Jurkat, Clone E6-1 (cell line): ENCODE data around the gene PACRG. TPM values are rescaled to one million over a fixed set of nuclear protein-coding genes. Genes with fewer than 3 reads are reported as not detected.
A peak's percentile ranks its signal among the peaks of the same experiment; 100 is the strongest.
"Not testable (repeated sequence)": the region's sequence is repeated elsewhere in the genome, so short reads cannot be mapped to it uniquely, and the experiment has no call there.

Source experiments
- DNase-seq: peaks from one replicate; pipeline ENCODE4 v3.0.0-alpha.2; 2011; ENCODE audit warnings: low read depth, low spot score
- H3K4me3 ChIP-seq: 2 replicates; pipeline ENCODE4 v1.5.1; 2011; ENCODE audit warnings: mild to moderate bottlenecking, low read length, control low read depth, moderate library complexity
- polyA plus RNA-seq: library from polyadenylated mRNA; unstranded; fragments of >200 nt; gene quantifications from one replicate; pipeline ENCODE4 v1.2.1, GENCODE V29; 2012; ENCODE audit warnings: missing spikeins; ENCODE audit not compliant: insufficient read length, insufficient read depth

The PACRG gene
- not detected for polyA plus RNA-seq

DNA sequence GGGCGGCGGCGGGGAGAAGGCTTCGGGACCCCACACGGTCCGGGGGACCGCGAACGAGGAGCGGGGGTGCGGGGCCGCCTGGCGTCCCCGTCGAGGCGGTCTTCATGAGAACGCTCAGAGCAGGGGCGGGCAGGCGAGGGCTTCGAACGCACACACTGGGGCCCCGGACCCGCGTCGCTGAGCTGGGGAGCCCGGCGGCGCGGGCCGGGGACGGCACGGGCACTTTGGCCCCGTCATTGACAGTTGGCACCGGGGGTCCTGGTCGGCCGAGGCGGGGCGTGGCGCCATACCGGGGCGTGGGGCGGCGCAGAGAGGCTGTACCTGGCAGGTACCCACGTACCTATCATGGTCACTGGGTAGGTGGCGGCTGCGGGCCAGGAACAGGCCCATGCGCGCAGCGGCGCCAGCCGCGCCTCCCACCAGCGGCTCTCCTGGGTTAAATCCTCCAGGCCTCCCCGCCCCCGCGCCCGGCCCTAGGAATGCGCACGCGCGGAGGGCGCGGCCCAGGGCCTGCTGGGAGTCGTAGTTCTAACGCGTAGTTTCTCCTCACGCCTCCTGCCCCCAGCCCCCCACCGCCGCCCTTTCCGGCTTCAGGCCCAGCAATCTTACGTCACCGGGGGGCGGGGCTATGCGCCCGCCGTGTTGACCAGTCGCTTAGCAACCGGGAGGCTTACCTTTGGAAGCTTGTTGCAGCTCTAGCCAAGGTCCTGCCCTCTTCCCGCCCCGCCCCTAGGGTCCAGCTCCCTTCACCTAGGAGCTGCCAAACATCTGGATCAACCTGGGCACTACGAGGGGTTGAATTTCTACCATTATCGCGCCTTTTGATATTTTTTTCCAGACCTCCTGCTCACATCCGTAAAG is at the start of gene PACRG, which contains the start of gene PRKN:
Gene PACRG, plus strand, starts transcription at position 653 of the 861 bp plus-strand sequence.
Gene PRKN, minus strand, starts transcription at position 445 of the 861 bp plus-strand sequence.
- H3K4me3 ChIP-seq = peak within 1 kb of the TSS; percentile 65
- DNase-seq = peak; percentile 92

- H3K4me3 ChIP-seq, DNase-seq: not testable (repeated sequence)
These were observed 48.9 kb upstream of the PACRG start for GRCh38 chr6:162678896-162679295.

GRCh38 chr6:162679681-162680080 is 48.1 kb upstream of the PACRG start:
- no peak for DNase-seq
- H3K4me3 ChIP-seq = no peak overlapping the region

DNA sequence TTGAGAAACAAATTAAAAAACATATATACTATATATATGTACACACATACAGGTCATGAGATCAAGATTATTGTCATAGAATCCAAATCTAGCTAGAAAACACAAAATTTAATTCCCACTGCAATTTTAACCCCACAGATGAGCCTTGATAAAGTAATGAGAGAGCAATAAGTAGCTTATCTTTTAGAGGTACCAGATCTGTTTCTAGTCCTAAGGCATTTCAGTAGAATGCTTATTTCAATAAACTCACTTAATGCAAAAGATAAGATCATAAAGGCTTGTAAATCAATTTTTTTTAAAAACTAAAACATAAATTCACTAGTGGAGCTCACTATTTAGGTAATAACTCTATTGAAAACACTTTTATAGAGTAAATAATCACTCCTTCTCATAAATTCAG is 47.4 kb upstream of the PACRG start:
- no peak for DNase-seq
- no peak overlapping the region for H3K4me3 ChIP-seq

DNA sequence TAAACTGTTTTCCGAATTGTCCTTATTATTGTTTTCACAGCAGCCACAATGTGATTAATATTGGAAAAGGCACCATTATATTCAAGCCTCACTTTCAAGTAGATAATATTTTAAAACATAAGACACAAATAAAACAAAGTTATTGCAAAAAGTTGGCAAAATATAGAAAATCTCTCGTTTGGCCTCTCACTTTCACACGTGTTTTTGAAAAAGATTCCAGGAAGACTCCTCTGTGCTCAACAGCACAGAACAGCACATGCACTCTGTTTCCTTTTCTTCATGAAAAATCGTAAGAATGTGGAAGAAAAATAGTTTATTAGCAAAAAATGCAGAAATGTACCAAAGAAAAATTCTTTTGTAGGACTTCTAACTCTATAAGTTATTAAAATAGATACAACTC is 46.9 kb upstream of the PACRG start:
- no peak overlapping the region for H3K4me3 ChIP-seq
- no peak for DNase-seq

DNA sequence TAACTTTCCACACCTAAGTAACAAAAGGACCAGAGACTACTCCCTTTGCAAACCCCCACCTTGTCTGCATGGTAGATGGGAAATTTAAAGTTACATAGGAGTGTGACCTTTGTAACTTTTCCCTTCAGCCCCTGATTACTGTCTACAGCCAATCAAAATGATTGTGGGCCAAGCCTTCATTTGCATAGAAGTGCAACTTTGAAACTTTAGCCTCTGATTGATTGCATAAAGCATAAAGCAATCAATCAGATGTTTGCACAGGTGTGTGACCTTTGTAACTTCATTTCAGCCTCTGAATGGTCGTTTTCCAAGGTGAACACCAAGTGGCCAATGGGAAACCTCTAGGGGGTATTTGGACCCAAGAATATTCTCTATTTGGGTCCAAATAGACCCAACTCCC is 46.3 kb upstream of the PACRG start:
- DNase-seq = no peak
- H3K4me3 ChIP-seq = no peak overlapping the region

DNA sequence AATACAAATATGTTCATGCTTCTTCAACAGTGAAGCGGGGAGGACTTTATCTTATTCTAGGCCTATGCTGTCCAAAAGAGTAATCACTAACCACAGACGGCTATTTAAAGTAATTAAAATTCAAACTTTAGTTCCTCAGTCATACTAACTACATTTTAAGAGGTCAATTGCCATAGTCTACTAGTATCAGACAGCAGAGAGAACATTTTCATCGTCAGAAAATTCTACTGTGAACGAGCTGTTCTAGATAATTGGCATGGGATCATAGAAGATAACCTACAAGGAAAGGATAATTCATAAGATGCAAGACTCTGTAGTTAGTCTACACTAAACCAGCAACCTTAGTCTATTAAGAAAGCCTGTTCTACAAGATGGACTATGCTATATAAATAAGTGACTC is 44.6 kb upstream of the PACRG start:
- no peak for DNase-seq
- H3K4me3 ChIP-seq = no peak overlapping the region

GRCh38 chr6:162684052-162684451 is 43.7 kb upstream of the PACRG start:
- no peak overlapping the region for H3K4me3 ChIP-seq
- no peak for DNase-seq

GRCh38 chr6:162684961-162685360 is 42.8 kb upstream of the PACRG start:
- no peak for DNase-seq
- H3K4me3 ChIP-seq = no peak overlapping the region

DNA sequence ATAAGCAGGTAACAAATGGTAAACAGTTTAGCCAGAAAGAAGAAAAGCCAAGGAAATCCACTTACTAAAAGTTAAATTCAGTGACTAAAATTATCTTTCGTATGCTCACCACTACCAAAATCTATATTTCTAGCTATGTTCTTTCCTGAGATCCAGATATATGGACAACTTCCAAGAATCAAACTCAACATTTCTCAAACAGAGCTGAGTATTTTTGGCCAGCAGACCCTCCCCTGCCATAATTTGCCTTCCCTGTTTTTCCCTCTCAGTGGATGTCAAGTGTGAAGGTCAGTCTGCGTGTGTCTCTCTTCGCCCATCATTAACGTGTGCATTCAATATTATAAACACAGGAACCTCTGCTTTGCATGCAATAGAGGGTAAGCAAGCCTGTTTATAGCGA is 42.2 kb upstream of the PACRG start:
- H3K4me3 ChIP-seq = no peak overlapping the region
- no peak for DNase-seq

DNA sequence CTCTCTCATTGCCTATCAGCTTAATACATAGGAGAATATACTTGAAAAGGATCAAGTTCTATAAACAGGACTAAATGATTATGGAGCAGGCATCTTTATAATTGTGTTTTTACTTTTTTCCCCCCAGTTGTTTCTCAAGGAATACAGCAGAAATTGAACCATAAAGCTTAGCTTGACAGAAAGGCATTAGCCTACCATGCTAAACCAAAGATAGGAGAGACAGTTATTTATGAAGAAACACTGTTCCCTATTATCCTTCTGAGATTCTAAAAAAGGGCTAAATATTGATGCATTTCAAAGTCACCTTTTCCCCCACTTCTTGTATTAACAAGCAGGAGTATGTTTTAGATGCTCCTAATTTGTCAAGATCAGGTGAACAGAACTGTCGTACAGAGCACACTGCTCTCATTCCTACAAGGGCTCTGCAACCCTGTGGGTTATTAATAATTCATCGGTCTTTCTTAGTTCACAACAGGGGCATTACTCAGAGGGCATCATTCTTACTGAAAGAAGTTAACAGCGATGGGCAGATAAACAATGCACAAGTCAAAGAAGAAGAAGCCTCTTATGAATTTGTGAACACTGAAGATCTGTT is 38.9 kb upstream of the PACRG start:
- H3K4me3 ChIP-seq = no peak overlapping the region
- no peak for DNase-seq

DNA sequence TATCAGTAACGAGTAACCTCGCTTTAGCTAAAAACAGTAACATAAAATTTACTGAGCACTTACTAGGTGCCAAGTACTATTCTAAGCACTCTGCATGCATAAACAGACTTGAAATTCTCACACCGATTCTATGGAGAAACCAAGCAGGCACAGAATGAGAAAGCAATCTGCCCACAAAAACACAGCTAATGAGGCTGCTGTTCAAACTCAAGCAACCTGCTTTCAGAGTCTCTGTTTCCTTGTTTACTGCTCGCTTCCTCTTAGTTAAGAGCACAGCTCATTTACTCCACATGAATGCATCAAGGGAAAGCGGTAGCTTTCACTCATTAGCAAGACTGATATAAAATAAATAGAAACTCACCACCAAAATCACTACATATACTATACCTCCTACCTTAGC is 37.6 kb upstream of the PACRG start:
- H3K4me3 ChIP-seq = no peak overlapping the region

DNA sequence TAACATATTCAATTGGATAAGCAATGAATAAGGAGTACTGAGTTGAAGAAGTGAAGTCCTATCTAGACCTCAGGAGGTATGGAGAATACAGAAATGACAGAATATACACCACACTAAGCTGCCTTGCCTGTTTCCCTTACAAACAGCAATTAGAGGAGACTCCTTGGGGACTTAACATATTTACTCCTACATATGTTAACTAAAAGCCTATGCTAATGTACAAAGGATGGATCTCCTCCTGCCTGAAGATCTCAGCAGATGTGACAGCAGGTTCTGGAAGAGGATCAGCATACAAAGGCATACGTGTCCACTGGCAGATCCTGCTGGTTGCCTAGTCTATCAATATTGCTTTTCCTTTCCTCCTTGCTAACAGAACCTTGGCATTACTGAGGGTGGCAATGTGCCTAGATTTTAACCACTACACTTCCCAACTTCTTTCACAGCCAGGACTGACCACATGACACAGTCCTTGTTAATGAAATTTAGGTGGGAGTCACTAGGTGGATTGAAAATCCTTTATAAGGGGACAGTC is 29.8 kb upstream of the PACRG start:
- H3K4me3 ChIP-seq = no peak overlapping the region
- no peak for DNase-seq

More for the DNA sequence above, 37.6 kb upstream of the PACRG start:
- DNase-seq = no peak

DNA sequence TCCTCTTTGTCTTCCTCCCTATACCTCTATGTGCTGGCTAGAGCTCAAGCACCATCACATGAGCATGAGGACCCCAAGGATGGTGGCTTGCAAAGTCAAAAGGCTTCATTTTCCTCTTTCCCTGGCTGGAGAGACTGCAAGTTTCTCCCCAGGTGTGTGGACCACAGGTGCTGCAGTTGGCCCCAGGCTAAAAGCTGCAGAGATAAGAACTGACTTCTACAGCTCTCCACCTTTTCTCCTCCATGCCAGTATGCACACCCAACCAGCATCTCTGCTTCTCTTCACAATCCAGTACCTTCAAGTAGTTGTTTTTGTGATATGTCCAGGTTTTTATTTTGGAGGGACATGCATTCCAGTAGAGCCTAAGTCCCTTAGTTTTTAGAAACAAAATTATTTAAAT is 29.3 kb upstream of the PACRG start:
- DNase-seq = no peak
- no peak overlapping the region for H3K4me3 ChIP-seq

DNA sequence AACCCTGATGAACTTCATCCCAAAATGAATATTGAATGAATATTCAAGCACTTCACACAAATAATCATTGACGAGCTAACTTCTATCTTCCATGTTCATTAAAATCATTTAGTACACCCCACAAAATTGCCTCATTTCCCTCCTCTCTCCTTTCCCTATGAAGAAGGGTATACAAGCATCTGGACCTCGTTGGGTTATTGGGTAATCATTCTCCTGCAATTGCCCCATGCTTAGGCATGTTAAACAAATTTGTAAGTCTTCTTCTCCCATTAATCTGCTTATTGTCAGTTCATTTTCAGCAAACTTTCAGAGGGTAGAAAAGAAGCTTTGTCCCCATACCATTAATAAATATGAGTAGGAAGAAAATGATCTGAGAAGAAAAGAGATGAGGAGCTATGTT is 27.8 kb upstream of the PACRG start:
- no peak for DNase-seq
- H3K4me3 ChIP-seq = no peak overlapping the region

DNA sequence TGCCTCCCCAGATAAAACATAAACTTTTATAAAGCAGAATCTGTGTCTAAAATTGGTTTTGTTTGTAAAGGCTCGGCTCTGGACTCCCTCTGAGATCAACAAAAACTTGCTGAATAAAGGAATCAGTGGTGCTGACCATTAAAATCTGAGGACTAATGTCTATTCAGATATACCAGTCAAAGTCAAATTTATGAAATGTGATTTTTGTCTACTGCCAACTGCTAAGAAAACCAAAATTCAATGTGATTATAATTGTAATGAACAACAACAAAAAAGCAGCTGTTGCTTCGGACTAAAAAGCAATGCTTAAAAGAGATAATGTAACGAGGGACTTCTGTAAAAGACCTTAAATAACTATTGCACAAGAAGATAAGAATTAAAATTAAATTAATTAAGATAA is 26.8 kb upstream of the PACRG start:
- H3K4me3 ChIP-seq = no peak overlapping the region
- DNase-seq = no peak

DNA sequence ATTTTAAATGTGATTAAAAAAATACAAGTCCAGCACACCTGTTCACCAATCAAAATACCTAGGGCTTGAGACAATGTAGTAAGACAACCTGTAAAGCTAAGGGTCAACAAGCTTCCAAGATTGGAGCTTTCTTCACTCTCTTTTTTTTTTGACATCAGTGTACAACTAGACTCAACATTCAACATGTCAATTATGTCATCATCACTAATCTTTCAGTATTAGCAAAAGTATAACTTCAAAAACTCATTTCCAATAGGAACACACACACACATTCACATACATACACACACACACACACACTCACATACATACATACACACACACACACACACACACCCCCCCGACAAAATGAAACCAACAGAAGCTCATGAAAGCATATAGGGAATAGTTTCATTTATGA is 26.2 kb upstream of the PACRG start:
- no peak overlapping the region for H3K4me3 ChIP-seq
- no peak for DNase-seq

GRCh38 chr6:162702446-162702845 is 25.3 kb upstream of the PACRG start:
- DNase-seq = no peak
- H3K4me3 ChIP-seq = no peak overlapping the region

GRCh38 chr6:162704001-162704400 is 23.8 kb upstream of the PACRG start:
- DNase-seq = no peak
- no peak overlapping the region for H3K4me3 ChIP-seq

DNA sequence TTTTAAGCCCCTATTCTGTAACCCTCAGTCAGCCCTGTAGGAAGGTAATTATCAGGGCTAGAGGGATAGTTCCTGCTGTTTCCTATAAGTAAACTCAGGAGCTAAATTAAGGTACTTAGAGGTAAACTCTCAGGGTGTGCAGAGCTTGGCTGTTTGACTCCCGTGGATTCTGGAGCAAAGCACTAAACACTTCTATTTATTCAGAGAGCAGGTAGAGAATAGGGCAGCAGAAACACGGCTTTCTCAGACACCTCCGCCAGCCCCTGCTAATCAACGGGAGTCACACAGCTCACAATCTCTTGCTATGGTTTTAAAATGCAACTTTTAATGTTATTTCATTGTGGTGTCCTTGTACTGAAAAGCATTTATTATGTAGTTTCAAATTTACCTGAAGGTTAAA is 22.0 kb upstream of the PACRG start:
- DNase-seq = no peak
- H3K4me3 ChIP-seq = no peak overlapping the region
